HG03060 (cell line): ENCODE data around the gene GTF2F2.
A peak's percentile ranks its signal among the peaks of the same experiment; 100 is the strongest.

ENCODE experiments used
- ATAC-seq: cut with Tn5 transposase; IDR thresholded peaks from one replicate; pipeline ENCODE4 v1.9.1; 2021; ENCODE audit warnings: low read depth, moderate number of reproducible peaks; ENCODE audit not compliant: unreplicated experiment

GTF2F2 gene, protein sequence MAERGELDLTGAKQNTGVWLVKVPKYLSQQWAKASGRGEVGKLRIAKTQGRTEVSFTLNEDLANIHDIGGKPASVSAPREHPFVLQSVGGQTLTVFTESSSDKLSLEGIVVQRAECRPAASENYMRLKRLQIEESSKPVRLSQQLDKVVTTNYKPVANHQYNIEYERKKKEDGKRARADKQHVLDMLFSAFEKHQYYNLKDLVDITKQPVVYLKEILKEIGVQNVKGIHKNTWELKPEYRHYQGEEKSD

DNA sequence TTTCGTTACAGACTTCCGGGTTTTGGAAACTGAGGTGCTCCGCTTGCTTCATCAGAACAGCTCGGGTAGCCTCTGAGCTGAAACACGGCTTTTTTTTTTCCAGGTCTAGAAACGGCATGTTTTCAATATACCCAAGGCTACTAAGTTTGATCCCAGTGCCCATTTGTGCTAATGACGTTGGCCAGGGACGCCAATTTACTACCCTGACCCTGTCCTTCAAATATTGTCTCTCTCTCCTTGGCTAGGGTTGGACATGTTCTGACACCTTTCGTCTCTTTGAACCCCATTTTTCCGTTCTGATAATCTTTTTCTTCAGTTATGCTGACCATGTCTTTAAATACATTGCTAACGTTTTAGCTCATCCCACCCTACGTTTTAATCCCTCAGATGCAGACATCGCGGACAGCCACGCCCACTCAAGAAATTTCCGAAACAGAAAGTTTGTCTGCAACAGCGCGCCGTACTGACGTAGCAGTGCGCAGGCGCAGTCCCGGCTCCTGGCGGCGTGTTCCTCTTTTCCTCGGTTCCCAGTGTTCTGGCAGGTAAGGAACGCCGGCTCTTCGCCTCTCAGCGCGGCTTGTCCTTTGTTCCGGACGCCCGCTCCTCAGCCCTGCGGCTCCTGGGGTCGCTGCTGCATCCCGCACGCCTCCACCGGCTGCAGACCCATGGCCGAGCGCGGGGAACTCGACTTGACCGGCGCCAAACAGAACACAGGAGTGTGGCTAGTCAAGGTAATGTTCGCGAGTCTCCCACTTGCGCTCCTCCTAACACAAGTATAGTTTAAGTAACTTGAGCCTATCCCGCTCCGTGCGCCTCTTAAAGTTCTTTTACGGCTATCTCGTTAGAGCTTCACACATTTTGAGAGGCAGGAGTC lies at the start of gene GTF2F2:
TSS of gene GTF2F2 (plus strand) at position 520 of the 874 bp plus-strand sequence. CDS start at position 666, 146 bp downstream.
- peak; percentile 65 for ATAC-seq

GRCh38 chr13:45073809-45074208 lies 46.5 kb upstream of the GTF2F2 start:
- no peak for ATAC-seq

DNA sequence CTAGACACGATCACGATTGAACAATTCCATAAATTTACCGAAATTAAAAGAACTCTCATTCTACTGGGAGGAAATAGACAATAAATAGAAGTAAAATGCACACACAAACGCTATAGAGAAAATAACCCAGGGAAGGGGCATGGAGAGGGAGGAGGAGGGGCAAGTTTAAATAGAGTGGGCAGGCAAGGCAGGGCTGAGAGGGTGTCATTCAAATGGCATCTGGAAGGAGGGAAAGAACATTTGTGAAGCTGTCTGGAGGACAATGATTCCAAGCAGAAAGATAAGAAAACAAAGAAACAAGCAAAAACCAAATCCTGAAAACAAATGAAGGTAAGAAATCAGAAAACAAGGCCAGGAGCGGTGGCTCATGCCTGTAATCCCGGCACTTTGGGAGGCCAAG lies 45.6 kb upstream of the GTF2F2 start:
- no peak for ATAC-seq

GRCh38 chr13:45078003-45078402 lies 42.3 kb upstream of the GTF2F2 start:
- no peak for ATAC-seq

DNA sequence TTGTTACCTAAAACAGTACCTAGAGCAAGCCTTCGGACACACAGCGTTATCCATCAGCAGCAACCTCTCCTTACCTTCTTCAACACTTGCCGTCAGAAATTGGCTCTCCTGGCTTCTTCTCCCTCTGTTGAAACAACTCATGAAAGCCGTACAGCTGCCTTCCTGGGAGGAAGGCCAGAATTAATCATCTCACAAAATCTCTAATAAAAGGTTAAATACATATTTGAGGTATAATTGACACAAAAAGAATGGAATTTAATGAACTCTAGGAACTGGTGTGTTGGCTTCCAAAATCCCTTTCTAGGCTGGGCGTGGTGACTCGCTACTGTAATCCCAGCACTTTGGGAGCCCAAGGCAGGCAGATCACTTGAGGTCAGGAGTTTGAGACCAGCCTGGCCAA lies 37.3 kb upstream of the GTF2F2 start:
- no peak for ATAC-seq

DNA sequence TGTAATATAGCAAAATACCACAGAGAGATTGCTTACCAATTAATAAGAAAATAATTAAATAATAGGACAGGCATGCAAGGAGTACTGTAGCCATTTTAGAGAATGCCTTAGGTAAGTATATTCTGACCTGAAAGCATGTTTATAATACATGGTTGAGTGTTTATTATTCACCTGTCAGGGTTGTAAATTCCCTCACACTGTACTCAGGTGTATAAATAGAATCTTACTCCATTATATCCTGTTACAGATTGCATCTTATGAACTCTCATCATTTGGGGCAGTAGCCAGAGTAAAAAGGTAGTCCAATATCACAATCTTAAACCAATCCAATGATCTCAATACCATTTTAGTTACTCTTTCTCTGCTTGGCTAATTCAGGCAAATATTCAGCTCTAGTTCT lies 35.8 kb upstream of the GTF2F2 start:
- no peak for ATAC-seq

- no peak for ATAC-seq
These were observed 33.8 kb upstream of the GTF2F2 start for GRCh38 chr13:45086484-45086883.

- no peak for ATAC-seq
These were observed 27.6 kb upstream of the GTF2F2 start for GRCh38 chr13:45092663-45093062.

- no peak for ATAC-seq
These were observed 19.6 kb upstream of the GTF2F2 start for GRCh38 chr13:45100573-45101262.

- no peak for ATAC-seq
These were observed 18.8 kb upstream of the GTF2F2 start for GRCh38 chr13:45101327-45102018.

GRCh38 chr13:45102136-45102507 lies 18.2 kb upstream of the GTF2F2 start:
- no peak for ATAC-seq

DNA sequence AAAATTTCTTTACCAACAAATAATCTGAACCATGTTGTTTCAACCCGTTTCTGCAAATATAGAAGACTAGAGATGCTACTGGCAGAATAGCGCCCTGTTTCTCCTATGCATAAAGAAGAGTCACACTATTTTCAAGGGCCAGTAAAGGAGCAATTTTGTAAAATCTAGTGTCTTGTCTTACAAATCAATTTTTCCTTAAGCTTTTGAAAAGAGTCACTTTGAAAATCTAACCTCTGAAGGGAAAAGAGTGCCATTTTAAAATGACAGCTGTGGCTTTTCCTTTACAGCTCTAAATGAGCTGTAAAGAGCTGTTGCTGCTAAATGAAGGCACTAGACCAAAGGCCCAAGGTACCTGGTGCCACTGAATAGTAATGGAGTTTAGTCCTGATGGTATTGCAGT lies 16.9 kb upstream of the GTF2F2 start:
- no peak for ATAC-seq

GRCh38 chr13:45104261-45104660 lies 16.0 kb upstream of the GTF2F2 start:
- ATAC-seq = no peak

GRCh38 chr13:45105895-45106294 lies 14.4 kb upstream of the GTF2F2 start:
- ATAC-seq = no peak

GRCh38 chr13:45107539-45107938 lies 12.8 kb upstream of the GTF2F2 start:
- ATAC-seq = no peak

DNA sequence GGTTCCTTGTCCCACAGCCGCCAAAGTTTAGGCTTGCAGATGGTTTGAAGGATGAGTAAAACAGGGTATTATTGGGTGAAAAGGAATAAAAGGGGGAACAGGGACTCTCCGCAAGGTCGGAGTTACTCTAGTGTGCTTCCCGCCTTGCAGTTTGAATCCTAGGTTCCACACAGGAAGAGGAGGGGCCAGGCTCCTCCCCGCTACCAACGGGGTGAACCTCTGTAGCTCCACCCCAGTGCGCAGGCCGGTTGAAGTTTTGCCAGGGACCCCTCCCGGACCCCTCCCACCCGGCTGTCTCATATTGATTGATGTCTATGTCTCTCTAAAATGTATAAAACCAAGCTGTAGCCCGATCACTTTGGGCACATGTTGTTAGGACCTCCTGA lies 11.6 kb upstream of the GTF2F2 start:
- ATAC-seq = no peak

- no peak for ATAC-seq
These were observed 11.1 kb upstream of the GTF2F2 start for GRCh38 chr13:45109102-45109720.

GRCh38 chr13:45113233-45114224 lies 6.8 kb upstream of the GTF2F2 start:
- ATAC-seq = no peak

GRCh38 chr13:45119469-45119990 lies 780 bp upstream of the GTF2F2 start:
- no peak for ATAC-seq
